Islet of Langerhans (tissue), 1 donor: ENCODE data around the gene GOLIM4.
"Not testable (repeated sequence)": the region's sequence is repeated elsewhere in the genome, so short reads cannot be mapped to it uniquely, and the experiment has no call there.

Experiments used
- FAIRE-seq: peaks from one replicate; lab custom pipeline; 2011; peaks lifted over from hg19 to GRCh38; lab: Jason Lieb, UNC

The GOLIM4 gene

GRCh38 chr3:168072323-168072650 is 23.4 kb downstream of the GOLIM4 start:
- no peak for FAIRE-seq

GRCh38 chr3:168071591-168072322 is 24.0 kb downstream of the GOLIM4 start:
- no peak for FAIRE-seq

GRCh38 chr3:168070919-168071318 is 24.8 kb downstream of the GOLIM4 start:
- no peak for FAIRE-seq

- FAIRE-seq, result peak; percentile 91
Measured at GRCh38 chr3:168068346-168068745, 27.4 kb downstream of the GOLIM4 start.

GRCh38 chr3:168066882-168067281 is 28.8 kb downstream of the GOLIM4 start:
- peak; percentile 53 for FAIRE-seq

GRCh38 chr3:168065569-168065968 is 30.2 kb downstream of the GOLIM4 start:
- FAIRE-seq, result no peak

- FAIRE-seq, result no peak
Measured at GRCh38 chr3:168063122-168063521, 32.6 kb downstream of the GOLIM4 start.

- FAIRE-seq, result no peak
Measured at GRCh38 chr3:168062679-168063078, 33.0 kb downstream of the GOLIM4 start.

GRCh38 chr3:168061332-168061996 is 34.3 kb downstream of the GOLIM4 start:
- FAIRE-seq, result no peak

- no peak for FAIRE-seq
Measured at GRCh38 chr3:168060317-168060716, 35.4 kb downstream of the GOLIM4 start.

- FAIRE-seq, result no peak
Measured at GRCh38 chr3:168058481-168058880, 37.2 kb downstream of the GOLIM4 start.

- not testable (repeated sequence) for FAIRE-seq
Measured at GRCh38 chr3:168056398-168057230, 39.1 kb downstream of the GOLIM4 start.

GRCh38 chr3:168054447-168054846 is 41.3 kb downstream of the GOLIM4 start:
- no peak for FAIRE-seq

- FAIRE-seq, result no peak
Measured at GRCh38 chr3:168053115-168053514, 42.6 kb downstream of the GOLIM4 start.

- FAIRE-seq, result no peak
Measured at GRCh38 chr3:168052515-168052914, 43.2 kb downstream of the GOLIM4 start.

GRCh38 chr3:168051531-168052471 is 43.9 kb downstream of the GOLIM4 start:
- no peak for FAIRE-seq

- no peak for FAIRE-seq
Measured at GRCh38 chr3:168051070-168051469, 44.7 kb downstream of the GOLIM4 start.

GRCh38 chr3:168049367-168049974 is 46.3 kb downstream of the GOLIM4 start:
- no peak for FAIRE-seq

- no peak for FAIRE-seq
Measured at GRCh38 chr3:168048414-168049330, 47.1 kb downstream of the GOLIM4 start.

- FAIRE-seq, result no peak
Measured at GRCh38 chr3:168047936-168048335, 47.8 kb downstream of the GOLIM4 start.
